Inflammatory macrophage treated with lipopolysaccharide for 4 hours (primary cell): Measurements from ENCODE around the gene CDCP1.

ENCODE experiments used
- DNase-seq: peaks from one replicate; pipeline ENCODE4 v3.0.0-alpha.2; 2020

CDCP1 gene

DNA sequence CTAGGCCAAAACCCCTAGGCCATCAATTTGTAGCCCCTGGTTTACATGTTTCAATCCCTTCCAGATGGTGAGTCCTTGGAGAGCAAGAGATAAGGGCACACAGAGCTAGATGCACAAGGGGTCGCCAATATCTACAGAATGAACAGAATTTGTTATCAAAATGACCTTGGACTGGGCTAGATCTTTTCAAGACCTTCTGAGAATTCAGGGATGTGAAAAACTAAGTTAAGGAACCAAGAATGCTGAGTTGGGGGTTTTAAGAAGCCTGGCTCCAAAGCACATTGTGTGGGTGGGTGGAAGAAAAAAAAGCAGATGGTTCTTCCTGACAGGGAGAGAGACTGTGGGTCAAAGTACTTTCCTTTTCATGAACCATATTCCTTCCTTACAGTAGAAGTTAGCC lies 10.2 kb downstream of the CDCP1 start:
- peak; percentile 90 for DNase-seq

DNA sequence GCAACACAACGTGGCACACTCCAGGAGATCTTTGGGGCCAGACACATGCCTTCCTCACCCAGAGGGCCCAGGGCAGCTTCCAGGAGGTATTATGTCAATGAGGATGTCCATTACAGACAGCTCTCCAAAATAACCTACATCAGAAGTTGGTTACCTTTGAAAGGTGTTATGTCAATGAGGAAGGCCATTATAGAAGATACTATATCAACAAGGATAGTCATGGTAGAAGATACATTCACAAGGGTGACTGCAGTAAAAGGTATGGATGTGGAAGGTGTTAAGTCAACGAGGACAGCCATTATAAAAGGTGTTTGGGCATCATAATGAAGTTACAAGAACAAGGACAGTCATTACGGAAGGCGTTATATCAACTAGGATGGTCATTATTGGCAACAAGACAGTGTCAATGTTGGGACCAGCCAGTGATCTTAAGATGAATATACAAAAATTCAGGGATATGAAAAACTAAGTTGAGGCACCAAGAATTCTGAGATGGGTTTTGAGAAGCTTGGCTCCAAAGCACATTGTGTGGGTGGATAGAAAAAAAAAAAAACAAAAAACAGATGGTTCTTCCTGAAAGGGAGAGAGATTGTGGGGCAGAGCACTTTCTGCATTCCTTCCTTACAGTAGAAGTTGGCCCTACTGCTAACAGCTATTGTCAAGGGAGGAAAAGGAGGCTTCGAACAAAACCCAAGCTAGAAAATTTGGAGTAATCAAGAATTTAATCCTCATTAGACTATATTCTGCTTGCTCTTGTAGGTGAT lies 11.2 kb downstream of the CDCP1 start:
- no peak for DNase-seq

DNA sequence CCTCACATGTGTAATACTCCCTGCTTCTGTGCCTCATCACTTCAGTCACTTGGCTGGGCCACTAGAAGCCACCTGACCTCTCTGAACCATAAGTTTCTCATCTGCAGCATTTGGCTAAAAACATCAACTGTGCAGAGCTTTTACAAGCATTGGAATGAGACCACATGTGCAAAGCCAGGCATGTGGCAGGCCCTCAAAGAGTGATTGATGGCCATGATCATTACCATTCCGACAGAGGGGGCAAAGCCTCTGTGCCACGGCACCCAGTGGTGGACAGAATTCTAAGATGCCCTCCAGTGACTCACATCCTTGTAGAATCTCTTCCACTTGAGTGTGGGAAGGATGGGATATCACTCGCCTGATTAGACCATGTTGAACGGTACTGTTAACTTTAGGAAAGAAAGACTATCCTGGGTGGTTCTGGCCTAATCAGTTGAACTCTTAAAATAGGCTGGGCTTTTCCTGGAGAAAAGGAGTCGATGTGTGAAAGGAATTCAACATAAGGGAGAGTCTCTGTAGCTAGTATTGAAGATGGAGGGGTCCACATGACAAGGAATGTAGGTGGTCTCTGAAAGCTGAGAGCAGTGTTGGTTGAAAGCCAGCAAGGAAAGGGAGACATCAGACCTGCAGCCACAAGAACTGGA lies 13.5 kb downstream of the CDCP1 start:
- no peak for DNase-seq

GRCh38 chr3:45131201-45131600 lies 15.0 kb downstream of the CDCP1 start:
- DNase-seq = no peak

DNA sequence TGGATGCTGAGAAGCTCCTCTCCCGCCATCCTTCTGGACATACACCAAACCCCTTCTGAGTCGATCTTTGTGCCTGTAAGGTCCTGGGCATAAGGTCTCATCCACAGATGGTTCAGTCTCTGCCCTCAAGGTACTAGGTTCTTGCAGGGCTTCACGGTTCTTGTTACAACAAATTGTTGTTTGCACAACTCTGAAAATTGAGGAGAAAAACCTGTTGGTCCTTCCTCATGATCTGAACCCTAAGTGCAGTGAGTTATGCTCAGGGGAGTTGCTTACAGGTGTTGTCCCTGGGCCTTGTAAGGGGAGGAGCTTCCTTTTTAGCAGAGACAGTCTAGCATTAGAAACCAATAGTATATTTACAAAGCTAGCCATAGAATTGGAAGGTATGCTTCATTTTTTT lies 15.7 kb downstream of the CDCP1 start:
- no peak for DNase-seq

GRCh38 chr3:45128950-45129349 lies 17.2 kb downstream of the CDCP1 start:
- no peak for DNase-seq

GRCh38 chr3:45127130-45127822 lies 18.9 kb downstream of the CDCP1 start:
- peak; percentile 27 for DNase-seq

DNA sequence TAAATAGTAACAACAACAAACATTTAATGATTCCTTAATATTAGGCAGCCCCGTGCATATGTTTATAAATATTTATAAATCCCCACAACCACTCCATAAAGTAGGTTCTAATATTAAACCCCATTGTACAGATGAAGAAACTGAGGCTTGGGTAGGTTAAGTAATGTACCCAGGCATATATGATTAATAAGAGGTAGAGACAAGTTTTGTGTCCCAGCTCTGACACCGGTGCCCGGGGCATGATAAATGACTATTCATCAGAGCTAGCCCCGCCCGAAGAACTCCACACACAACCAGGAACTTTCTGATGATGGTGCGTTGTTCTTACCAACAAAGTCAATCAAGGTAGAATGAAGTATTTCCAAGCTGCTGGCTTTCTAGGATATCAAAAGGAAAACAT lies 19.4 kb downstream of the CDCP1 start:
- no peak for DNase-seq

DNA sequence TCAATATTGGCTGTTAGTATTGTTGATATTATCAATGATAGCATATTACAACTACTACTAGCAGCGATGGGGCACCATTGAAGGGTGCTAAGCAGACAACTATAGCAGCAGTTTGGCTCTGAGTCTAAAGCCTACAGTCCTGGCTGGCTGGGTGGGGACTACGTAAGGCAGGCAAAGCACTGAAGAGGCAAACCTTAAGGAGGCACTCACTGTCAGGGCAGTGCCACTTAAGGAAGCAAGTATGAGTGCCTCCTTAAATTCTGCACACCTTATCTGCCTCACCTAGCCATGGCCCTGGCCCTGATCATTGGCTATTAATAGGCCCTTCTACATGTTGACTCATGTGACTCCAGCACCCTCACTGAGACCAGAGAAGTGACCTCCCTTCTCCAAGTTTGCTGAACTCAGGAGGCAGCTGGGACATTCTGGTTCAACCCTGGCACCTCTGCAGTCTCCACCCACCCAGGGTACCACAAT lies 20.6 kb downstream of the CDCP1 start:
- DNase-seq = no peak

DNA sequence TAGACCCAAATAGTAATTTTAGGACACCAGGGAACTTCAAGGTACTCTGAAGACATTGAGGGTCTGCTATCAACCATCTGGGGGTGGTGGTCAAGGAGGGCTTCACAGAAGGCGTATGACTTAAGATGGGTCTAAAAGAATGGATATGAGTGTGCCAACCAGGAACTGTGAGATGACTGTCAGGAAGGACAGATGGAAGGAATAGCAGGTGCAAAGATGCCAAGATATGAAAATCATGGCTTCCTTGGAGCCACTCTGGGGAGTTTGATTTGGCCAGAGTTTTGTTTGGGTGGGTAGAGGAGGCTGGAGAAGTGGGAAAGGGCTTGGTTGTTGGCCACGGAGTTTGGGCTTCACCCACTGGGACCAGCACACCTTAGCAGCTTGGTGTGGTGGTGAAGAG lies 21.2 kb downstream of the CDCP1 start:
- DNase-seq = no peak

DNA sequence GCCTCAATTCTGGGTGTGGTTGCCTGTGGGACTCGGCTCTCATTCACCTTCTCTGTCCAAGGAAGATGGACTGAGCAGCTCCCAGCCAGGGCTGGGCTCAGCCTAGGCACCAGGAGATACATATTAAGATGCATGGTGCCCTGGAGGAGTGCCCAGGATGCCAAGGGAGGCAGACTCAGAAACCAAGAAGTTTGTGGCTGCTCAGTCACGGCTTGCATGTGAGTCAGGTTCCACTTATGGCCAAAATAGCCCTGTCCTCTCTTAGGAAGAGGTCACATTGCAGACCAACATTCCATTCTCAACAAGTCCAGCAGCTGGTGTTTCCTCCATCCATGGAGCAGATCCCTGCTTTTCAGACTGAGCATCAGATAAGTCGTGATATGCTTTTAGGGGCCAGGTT lies 21.8 kb downstream of the CDCP1 start:
- no peak for DNase-seq

DNA sequence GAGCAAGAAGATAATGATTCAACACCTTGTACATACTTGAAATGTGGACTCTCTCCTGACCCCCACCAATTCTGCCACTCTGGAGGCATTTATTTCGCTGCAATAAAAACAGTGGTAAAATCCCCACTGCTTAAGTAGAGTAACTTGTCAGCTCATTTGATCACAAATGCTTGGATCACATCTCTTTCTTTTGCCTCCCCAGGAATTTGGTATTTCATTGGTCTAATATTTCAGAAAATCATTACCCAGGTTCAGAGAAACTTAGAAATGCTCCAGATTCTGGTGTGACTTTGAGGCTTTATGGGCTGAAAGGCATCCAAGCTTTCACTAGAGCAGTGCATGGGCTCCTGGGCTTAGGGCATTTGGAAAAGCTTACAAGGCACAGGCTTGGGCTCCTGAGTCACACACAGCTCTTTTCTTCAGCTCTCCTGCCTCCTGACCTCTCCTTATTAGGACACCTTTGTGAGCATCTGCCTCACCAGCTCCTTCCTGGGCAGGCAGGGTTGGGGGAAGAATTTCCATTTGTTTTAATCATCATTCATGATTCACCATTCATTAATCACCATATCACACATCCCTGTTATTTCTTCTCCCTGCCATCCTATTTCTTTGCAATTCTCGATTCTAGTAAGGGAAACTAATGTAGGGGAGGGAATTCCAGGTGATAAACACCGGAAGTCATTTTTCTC lies 22.5 kb downstream of the CDCP1 start:
- peak; percentile 37 for DNase-seq

DNA sequence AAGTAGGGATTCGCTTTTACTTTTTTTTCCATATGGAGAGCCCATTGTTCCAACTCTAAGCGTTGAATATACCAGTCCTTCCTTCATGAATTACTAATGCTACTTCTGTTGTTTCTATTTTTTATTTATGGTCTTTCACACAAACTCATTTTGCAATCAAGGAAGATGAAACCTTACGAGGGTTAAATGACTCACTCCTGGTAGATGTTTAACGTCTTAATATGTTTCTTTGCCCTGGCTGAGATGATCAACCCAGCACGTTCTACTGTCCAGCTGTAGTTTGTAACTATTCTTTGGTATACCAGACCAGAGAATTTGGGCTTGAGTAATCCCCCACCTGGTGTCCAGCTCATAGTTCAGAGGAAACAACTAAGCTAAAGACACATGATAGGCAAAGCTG lies 23.1 kb downstream of the CDCP1 start:
- peak; percentile 85 for DNase-seq

GRCh38 chr3:45120359-45121158 lies 25.6 kb downstream of the CDCP1 start:
- no peak for DNase-seq

DNA sequence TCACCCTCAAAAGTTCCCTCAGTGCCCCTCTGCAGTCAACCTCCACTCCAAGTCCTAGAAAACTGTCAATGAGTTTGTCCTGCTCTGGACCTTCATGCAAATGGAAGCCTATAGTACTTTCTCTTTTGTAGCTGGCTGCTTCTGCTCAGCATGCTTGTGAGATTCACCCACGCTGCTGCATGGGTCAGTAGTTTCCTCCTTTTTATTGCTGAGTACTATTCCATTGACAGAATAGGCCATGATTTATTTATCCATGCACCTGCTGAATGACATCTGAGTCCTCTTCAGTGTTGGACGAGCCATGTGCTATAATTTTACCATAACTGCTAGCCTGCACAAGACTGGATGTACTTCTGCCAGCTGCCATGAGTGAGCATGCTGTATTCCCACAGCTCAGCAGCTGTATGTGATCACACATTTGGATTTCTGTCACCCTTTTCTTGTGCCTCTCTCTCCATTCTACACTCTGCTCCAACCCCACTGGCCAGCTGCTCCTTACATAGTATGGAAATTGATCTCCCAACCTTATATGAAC lies 26.3 kb downstream of the CDCP1 start:
- peak; percentile 25 for DNase-seq

- DNase-seq = no peak
These were observed 26.8 kb downstream of the CDCP1 start for GRCh38 chr3:45119376-45119775.

DNA sequence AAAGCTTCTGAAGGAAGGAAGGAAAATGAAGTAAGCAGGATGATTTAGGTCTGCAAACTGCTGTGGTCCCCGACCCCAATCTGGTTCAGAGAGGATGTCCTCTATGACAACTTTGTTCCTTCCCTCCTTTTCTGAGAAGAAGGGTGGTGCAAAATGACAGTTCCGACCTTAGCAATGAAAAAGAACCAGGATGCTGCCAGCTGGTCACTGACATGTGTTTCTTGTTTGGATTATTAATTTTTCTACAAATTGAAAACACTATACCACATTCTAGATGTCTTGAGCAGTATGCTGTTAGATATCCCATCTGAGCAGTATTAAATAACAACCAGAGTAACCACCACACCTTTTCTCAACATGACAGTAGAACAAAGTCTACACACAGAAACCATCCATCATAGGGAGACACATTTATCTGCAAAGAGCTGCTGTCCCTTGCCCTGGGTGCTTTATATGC lies 27.5 kb downstream of the CDCP1 start:
- no peak for DNase-seq

DNA sequence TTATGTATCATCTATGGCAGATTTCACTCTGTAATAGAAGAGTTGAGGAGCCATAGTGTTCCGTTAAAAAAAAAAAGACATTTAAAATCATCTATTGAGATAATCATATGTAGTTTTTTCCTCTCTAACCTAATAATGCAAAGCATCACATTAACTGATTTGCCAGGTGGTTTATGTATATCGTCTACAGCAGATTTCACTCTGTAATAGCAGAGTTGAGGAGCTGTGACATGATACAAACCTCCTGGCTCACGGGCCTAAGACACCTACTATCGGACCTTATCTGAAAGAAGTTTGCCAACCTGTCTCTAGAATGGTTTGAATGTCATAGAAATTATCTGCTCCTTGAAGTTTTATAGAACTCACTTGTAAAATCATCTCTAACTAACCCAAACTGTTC lies 29.8 kb downstream of the CDCP1 start:
- DNase-seq = no peak

DNA sequence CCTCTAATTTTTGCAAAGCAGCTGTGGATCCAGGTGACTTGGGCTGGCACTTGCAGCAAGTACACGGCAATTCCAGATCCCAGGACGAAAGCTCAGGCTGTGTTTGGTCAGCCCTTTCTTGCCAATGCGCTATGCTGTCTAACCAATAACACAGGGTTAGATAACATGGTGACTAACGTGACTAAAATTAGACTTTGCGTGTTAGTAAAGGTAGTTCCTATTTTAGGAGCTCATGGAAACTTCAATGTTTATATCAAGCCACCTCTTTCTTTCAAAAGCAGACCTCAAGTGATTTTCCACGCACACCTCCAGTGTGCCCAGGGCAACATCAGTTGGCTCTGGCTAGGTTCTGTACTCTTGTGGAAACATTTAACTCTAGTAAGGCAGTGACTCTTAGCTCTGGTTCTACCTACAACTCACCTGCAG lies 32.5 kb downstream of the CDCP1 start:
- DNase-seq = no peak

- no peak for DNase-seq
These were observed 33.2 kb downstream of the CDCP1 start for GRCh38 chr3:45112939-45113338.

DNA sequence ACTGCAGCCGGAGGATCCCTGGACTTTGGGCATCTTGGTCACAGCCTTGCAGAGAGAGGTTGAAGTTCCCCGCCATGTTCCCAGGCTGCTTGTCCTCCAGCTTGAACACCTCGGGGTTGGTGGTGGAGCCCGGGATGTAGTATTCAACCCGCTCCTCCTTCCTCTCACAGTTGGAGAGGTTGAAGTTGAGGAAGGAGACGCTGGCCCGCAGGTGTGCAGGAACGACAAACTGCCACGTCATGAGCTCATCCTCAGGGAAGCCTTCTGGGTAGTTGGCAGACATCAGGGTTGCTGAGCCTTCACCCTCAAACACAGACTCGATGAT lies 35.7 kb downstream of the CDCP1 start:
- no peak for DNase-seq
